HCT116 (cell line): ENCODE results near the gene TCHP.

Experiments used
- ATF3 ChIP-seq: IDR thresholded peaks from 2 replicates; pipeline ENCODE4 v1.6.1; 2012
- EZH2 ChIP-seq: fragments of 200-600 bp; sonication (generic); IDR thresholded peaks from 2 replicates; pipeline ENCODE4 v1.6.1; 2017; ENCODE audit warnings: antibody characterized with exemption, mixed run types
- FOSL1 ChIP-seq: IDR thresholded peaks from 2 replicates; pipeline ENCODE4 v1.6.1; 2012; ENCODE audit warnings: low read depth
- POLR2A ChIP-seq: IDR thresholded peaks from 2 replicates; pipeline ENCODE4 v1.7.0; 2011; ENCODE audit warnings: borderline replicate concordance; ENCODE audit not compliant: insufficient read depth, insufficient read length; ENCODE audit errors: extremely low read depth
- POLR2AphosphoS5 ChIP-seq: IDR thresholded peaks from 2 replicates; pipeline ENCODE4 v1.6.1; 2011; ENCODE audit warnings: mild to moderate bottlenecking, low read depth, low read length, moderate library complexity
- TF ChIP-seq, protein P1 (sequence below), 3 experiments: fragments of 200-600 bp in 1 of 3; sonication (generic) in 1 of 3; IDR thresholded peaks in 2 of 3; conservative IDR thresholded peaks in 1 of 3; 2 replicates each; pipeline ENCODE4 v1.5.1; 2012 to 2017; ENCODE audit warnings: low read depth in 2 of 3, low read length in 2 of 3, antibody characterized with exemption in 1 of 3, borderline replicate concordance in 1 of 3, control low read depth in 1 of 3, mild to moderate bottlenecking in 1 of 3, mixed read lengths in 1 of 3, mixed run types in 1 of 3, moderate library complexity in 1 of 3; ENCODE audit not compliant: insufficient read depth in 1 of 3
- TF ChIP-seq, protein P2 (sequence below): IDR thresholded peaks from 2 replicates; pipeline ENCODE4 v1.6.1; 2012; ENCODE audit warnings: low read depth

DNA sequence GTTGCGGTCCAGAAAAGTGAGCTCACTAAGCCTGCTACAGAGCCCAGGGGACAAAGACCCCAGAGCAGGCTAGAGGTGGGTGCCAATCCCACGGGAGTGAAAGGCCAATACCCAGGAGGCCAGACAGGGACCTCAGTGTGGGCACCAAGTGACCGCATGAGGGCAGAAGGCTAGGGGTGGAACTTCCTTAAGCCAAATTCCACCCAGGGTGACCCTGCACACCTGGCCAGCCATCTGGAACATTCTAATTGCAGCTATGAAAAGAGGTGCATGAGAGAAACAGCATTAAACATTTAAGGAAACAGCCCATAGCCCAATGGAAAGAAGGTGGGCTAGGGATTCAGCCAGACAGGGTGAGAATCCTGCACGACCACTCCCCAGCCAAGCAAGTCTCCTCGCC, 39.1 kb upstream of the TCHP start:
- TF ChIP-seq POLR2AphosphoS5 (no peak), POLR2A (no peak), FOSL1 (no peak), ATF3 (no peak), EZH2 (no peak)
- TF ChIP-seq, protein P1, sequence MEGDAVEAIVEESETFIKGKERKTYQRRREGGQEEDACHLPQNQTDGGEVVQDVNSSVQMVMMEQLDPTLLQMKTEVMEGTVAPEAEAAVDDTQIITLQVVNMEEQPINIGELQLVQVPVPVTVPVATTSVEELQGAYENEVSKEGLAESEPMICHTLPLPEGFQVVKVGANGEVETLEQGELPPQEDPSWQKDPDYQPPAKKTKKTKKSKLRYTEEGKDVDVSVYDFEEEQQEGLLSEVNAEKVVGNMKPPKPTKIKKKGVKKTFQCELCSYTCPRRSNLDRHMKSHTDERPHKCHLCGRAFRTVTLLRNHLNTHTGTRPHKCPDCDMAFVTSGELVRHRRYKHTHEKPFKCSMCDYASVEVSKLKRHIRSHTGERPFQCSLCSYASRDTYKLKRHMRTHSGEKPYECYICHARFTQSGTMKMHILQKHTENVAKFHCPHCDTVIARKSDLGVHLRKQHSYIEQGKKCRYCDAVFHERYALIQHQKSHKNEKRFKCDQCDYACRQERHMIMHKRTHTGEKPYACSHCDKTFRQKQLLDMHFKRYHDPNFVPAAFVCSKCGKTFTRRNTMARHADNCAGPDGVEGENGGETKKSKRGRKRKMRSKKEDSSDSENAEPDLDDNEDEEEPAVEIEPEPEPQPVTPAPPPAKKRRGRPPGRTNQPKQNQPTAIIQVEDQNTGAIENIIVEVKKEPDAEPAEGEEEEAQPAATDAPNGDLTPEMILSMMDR (IDR thresholded peaks at IDR 0.05 in 2 of 3, conservative IDR thresholded peaks at IDR 0.05 in 1 of 3; ENCODE audit: borderline replicate concordance in 1 of 3, insufficient read depth in 1 of 3, low read depth in 2 of 3, low read length in 2 of 3) = no peak
- TF ChIP-seq, protein P2, sequence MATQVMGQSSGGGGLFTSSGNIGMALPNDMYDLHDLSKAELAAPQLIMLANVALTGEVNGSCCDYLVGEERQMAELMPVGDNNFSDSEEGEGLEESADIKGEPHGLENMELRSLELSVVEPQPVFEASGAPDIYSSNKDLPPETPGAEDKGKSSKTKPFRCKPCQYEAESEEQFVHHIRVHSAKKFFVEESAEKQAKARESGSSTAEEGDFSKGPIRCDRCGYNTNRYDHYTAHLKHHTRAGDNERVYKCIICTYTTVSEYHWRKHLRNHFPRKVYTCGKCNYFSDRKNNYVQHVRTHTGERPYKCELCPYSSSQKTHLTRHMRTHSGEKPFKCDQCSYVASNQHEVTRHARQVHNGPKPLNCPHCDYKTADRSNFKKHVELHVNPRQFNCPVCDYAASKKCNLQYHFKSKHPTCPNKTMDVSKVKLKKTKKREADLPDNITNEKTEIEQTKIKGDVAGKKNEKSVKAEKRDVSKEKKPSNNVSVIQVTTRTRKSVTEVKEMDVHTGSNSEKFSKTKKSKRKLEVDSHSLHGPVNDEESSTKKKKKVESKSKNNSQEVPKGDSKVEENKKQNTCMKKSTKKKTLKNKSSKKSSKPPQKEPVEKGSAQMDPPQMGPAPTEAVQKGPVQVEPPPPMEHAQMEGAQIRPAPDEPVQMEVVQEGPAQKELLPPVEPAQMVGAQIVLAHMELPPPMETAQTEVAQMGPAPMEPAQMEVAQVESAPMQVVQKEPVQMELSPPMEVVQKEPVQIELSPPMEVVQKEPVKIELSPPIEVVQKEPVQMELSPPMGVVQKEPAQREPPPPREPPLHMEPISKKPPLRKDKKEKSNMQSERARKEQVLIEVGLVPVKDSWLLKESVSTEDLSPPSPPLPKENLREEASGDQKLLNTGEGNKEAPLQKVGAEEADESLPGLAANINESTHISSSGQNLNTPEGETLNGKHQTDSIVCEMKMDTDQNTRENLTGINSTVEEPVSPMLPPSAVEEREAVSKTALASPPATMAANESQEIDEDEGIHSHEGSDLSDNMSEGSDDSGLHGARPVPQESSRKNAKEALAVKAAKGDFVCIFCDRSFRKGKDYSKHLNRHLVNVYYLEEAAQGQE = no peak
